Activated CD4-positive, CD25-positive, alpha-beta regulatory T cell treated with anti-CD3 and anti-CD28 coated beads, Interleukin-2, amount 50 U/mL, for 24 hours (primary cell): ENCODE data around the gene LAMTOR3.

Source experiments
- ATAC-seq, 2 donors: fragments of 150-1000 bp; cut with Tn5 transposase; one replicate each; pipeline ENCODE4 v1.10.0; 2021; ENCODE audit warnings: mild to moderate bottlenecking in 1 of 2, moderate library complexity in 1 of 2

LAMTOR3 gene, protein sequence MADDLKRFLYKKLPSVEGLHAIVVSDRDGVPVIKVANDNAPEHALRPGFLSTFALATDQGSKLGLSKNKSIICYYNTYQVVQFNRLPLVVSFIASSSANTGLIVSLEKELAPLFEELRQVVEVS

GRCh38 chr4:99894161-99894997 lies at the start of gene LAMTOR3:
Gene LAMTOR3 (minus strand): TSS chr4:99894427. CDS start chr4:99893963, 464 bp downstream.
- ATAC-seq, result peak; percentile 100

- ATAC-seq, result no peak
These were observed 44.1 kb upstream of the LAMTOR3 start for GRCh38 chr4:99938243-99938753.

DNA sequence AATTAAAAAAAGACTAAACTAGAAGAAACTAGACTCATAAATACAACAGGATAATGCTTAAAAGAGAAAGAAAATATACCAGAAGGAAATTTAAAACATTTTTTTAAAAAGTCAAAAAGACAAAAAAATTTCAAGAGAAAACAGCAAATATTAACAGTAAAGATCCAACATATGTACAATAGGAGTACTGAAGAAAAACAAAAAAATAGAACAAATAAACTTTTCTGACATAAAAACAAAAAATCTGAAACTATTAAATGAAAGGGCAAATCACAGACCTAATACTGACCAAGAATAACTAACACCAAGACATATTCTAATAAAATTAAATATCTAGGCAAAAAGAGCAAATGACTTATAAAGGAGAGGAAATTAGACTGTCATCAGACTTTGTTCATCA lies 40.7 kb upstream of the LAMTOR3 start:
- no peak for ATAC-seq

- ATAC-seq, result no peak
These were observed 33.3 kb upstream of the LAMTOR3 start for GRCh38 chr4:99927566-99927965.

GRCh38 chr4:99921174-99921573 lies 26.9 kb upstream of the LAMTOR3 start:
- no peak for ATAC-seq

- no peak for ATAC-seq
These were observed 24.4 kb upstream of the LAMTOR3 start for GRCh38 chr4:99918656-99919055.

GRCh38 chr4:99917575-99917974 lies 23.3 kb upstream of the LAMTOR3 start:
- no peak for ATAC-seq

DNA sequence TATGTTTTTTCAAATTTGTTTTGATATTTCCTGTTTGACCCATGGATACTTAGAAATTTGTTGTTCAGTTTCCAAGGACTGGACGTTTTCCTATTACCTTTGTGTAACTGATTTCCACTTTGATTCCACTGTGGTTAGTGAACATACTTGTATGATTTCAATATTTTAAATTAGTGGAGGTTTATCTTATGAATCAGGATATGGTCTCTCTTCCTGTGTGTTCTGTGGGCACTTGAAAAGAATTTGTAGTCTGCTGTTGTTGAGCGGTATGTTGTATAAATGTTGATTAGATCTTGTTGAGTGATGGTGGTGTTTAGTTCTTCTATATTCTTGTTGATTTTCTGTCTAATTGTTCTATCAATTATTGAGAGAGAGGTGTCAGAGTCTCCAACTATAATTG lies 21.2 kb upstream of the LAMTOR3 start:
- ATAC-seq, result no peak

DNA sequence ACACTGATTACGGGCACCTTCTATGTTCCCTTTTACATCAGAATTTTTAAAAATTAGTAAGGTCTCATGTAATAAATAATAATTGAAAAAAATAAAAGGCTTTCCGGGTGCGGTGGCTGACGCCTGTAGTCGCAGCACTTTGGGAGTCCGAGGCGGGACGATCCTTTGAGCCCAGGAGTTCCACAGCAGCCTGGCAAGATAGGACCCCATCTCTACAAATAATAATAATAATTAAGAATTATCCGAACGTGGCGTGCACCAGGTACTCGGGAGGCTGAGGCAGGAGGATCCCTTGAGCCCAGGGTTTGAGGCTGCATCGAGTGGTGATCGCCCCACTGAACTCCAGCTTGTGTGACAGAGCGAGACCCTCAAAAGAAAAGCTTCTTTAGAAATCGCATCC lies 771 bp upstream of the LAMTOR3 start:
- ATAC-seq, result no peak

DNA sequence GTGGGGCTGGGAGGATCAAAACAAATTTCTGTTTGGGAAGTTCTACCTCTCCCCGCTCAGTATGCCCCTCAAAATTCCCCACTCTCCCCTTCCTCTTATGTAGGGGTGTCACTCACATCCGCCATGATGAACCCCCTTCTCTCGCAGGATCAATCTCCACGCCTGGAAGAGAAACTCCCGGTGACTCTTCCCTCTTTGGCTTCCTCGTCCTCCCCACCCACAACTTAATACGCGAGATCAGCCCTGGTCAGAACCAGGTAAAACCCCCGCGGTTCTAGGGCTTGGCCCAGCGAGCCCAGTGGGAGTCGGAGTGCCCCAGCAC lies 427 bp downstream of the LAMTOR3 start:
- ATAC-seq, result no peak

GRCh38 chr4:99893029-99893428 lies 1.2 kb downstream of the LAMTOR3 start:
- no peak for ATAC-seq

GRCh38 chr4:99891351-99891750 lies 2.9 kb downstream of the LAMTOR3 start:
- no peak for ATAC-seq

DNA sequence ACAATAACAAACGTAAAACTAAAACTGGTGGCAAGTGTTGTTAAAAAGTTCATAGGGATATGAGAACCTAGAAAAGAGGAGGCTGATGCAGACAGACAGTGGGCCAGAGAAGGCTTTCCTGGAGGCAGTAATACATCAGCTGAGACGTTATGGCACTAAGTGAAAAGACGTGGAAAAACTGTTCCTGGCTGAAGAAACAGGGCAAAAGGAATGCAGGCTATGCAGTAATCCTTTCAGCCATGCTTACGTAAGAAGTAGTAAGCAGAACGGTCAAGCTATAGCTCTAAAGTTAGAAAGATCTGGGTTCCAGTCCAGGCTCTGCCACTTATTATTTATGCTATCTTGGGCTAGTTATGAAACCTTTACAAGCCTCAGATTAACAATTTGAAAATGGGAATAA lies 6.4 kb downstream of the LAMTOR3 start:
- no peak for ATAC-seq

- ATAC-seq, result no peak
These were observed 8.1 kb downstream of the LAMTOR3 start for GRCh38 chr4:99886146-99886545.

DNA sequence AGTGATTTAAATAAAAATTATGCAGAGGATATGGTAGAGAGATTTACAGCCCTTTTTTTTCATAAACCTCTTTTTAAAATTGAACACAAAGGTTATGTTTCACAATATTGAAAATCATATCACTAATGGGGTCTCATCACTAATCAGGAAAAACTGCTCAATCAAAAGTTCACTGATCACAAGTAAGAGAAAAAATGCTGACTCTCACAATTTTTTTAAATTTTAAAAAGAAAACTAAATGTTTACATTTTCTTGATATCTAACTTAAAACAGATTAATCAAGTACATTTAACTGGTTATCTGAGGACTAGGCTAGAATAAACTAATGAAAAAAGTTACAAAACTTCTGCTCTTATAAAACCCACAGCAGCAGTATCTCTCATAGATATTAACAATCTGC lies 8.5 kb downstream of the LAMTOR3 start:
- ATAC-seq, result no peak

DNA sequence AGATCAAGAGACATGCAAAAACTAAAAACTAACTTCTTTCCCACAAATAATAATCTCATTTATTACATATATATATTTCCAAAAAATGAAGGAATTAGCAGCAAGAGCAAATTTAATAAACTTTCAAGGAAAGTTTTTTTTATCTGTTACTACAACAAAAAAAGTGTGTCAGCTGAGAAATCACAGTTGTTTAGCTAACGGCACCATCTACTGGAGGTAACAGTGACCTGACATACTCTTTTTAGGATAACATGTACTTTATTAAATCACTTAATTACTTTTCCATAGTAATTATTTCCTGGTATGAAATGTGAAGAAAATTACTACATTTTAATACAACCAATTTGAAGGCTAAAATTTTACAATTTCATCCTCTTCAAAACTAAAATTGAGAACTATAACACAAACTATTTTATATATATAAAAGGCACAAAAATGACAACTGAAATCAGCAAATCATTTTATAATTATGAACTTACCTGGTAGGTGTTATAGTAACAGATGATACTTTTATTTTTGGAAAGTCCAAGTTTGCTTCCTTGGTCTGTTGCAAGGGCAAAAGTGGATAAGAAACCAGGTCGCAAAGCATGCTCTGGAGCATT lies 9.1 kb downstream of the LAMTOR3 start:
- no peak for ATAC-seq

- ATAC-seq, result no peak
These were observed 14.8 kb downstream of the LAMTOR3 start for GRCh38 chr4:99879458-99879857.

GRCh38 chr4:99878604-99879003 lies 15.6 kb downstream of the LAMTOR3 start:
- ATAC-seq, result no peak

DNA sequence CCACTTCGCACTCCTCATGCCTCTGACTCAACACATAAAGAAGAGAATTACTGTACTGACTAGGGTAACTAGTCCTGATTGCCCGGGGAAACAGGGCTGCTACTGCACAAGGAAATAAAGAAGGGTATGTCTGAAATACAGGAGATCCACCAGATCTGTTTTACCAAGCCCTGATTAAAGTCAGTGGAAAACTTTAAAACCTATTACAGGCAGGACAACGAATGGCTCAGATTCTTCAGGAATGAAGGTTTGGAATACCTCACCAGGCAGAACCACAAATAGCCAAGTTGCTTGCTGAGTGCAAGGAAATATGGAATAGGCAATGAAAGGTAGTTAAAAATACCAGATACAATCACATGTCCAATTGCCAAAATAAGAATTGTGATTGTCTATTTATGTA lies 17.3 kb downstream of the LAMTOR3 start:
- no peak for ATAC-seq

DNA sequence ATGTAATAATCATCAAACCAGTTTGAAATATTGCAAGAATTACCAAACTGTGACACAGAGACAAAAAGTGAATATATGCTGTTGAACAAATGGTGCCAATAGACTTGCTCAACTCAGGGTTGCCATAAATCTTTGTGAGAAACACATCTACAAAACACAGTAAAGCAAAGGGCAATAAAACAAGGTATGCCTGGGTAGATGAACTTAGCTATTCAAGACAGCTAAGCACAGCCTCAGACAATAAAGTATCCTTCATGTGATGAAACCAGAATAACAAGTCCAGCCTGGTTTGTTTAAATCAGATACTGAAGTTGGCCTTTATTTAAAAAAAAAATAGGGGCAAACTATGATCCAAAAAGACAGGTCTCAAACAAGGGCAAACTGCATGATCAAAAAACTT lies 19.2 kb downstream of the LAMTOR3 start:
- ATAC-seq, result no peak

- ATAC-seq, result no peak
These were observed 21.7 kb downstream of the LAMTOR3 start for GRCh38 chr4:99872570-99872969.

DNA sequence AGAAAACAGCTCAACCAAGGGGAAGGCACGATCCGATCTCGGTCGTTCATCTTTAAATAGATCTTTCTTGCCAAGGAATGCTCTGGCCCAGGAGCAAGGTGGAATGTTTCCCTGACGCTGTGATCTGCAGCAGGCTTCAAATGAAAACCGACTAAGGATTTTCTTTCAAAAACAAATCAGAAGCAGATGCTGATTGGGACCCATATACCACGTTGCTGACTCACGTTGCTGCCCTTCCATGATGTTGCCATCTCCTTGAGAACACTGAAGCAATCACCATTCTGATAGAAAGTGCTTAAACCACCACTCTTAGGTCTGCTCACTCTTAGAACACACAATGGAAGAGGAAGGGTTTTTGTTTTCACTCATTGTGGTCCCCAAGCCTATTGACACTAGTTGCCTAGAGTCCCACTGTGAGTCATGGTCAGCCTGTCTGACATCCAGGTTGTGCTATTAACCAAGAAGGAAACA lies 26.1 kb downstream of the LAMTOR3 start:
- peak; percentile 51 to 71 for ATAC-seq

- no peak for ATAC-seq
These were observed 30.4 kb downstream of the LAMTOR3 start for GRCh38 chr4:99863804-99864203.
